WI38 (cell line): ENCODE measurements around the gene ALOX5AP.
"Not testable (repeated sequence)": the region's sequence is repeated elsewhere in the genome, so short reads cannot be mapped to it uniquely, and the experiment has no call there.

Experiments used
- H3K4me3 ChIP-seq: 2 replicates; pipeline ENCODE4 v1.5.1; 2011; ENCODE audit warnings: low read depth, mild to moderate bottlenecking, control low read depth, low read length
- CTCF ChIP-seq: IDR thresholded peaks from 2 replicates; pipeline ENCODE4 v1.5.1; 2012; ENCODE audit warnings: low read depth, mild to moderate bottlenecking, control low read depth, low read length

Gene ALOX5AP

GRCh38 chr13:30744056-30744680 lies 8.8 kb downstream of the ALOX5AP start:
- no peak overlapping the region for H3K4me3 ChIP-seq
- no peak for TF ChIP-seq CTCF

- TF ChIP-seq CTCF: no peak
- no peak overlapping the region for H3K4me3 ChIP-seq
These were observed 9.3 kb downstream of the ALOX5AP start for GRCh38 chr13:30744681-30745077.

- no peak overlapping the region for H3K4me3 ChIP-seq
- no peak for TF ChIP-seq CTCF
These were observed 10.8 kb downstream of the ALOX5AP start for GRCh38 chr13:30745906-30746686.

GRCh38 chr13:30746791-30747190 lies 11.4 kb downstream of the ALOX5AP start:
- no peak overlapping the region for H3K4me3 ChIP-seq
- no peak for TF ChIP-seq CTCF

GRCh38 chr13:30747845-30748244 lies 12.5 kb downstream of the ALOX5AP start:
- H3K4me3 ChIP-seq: not testable (repeated sequence)

- no peak overlapping the region for H3K4me3 ChIP-seq
- TF ChIP-seq CTCF: no peak
These were observed 13.4 kb downstream of the ALOX5AP start for GRCh38 chr13:30748717-30749116.

- no peak for TF ChIP-seq CTCF
These were observed 14.7 kb downstream of the ALOX5AP start for GRCh38 chr13:30750036-30750435.

More at GRCh38 chr13:30750036-30750435, 14.7 kb downstream of the ALOX5AP start:
- H3K4me3 ChIP-seq: no peak overlapping the region
